Activated CD8-positive, alpha-beta memory T cell treated with anti-CD3 and anti-CD28 coated beads for 24 hours (primary cell): ENCODE results near the gene PTPRO.

ENCODE experiments used
- DNase-seq: peaks from one replicate; pipeline ENCODE4 v3.0.0-alpha.2; 2020

The PTPRO gene

DNA sequence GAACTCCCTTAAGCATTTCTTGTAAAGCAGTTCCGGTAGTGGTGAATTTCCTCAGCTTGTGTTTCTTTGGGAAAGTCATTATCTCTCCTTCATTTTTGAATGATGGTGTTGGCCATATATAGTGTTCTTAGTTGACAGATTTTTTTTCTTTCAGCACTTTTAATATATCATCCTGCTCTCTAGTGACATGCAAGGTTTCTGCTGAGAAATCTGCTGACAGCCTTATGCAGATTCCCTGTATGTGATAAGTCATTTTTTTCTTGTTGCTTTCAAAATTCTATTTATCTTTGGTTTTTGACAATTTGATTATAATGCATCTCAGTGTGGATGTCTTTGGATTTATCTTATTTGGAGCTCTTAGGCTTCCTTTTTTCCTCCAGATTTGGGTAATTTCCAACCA lies 135.7 kb downstream of the PTPRO start:
- DNase-seq, result no peak

GRCh38 chr12:15468911-15469310 lies 146.6 kb downstream of the PTPRO start:
- DNase-seq, result no peak

DNA sequence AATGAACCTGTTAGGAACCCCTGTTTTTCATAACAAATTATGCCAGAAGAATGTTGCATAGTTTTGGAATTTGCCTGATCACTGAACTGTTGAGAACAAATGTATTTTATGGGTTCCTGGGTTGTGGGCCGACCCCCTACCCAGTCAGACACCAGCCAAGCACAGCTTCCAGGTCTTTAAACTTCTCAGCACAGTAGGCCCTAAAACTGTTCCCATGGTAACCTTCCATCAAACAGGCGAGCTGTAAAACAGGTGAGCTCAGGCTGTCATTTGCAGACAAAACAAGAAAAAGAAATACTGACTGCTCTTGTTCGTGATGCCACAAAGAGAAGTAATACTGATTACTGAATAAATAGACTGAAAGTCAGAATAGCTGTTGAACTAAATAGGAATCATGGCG lies 147.0 kb downstream of the PTPRO start:
- DNase-seq, result no peak

DNA sequence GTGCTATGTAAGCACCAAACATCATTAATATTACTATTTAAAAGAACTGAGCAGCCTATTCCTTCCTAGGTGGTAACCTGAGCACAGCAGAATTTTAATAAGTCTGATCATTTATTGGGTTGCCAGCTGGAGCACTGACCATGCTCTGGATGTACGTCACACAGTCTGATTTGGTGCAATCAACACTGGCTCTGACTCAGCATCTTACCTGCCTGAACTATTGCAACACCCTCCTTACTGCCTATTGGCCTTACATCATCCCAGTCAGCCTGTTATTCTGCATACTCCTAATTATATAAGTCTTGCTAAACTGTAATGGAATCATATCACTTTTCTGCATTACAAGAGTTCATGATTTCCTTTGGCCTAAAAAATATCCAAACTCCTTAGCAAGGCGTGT lies 149.7 kb downstream of the PTPRO start:
- no peak for DNase-seq

GRCh38 chr12:15474766-15475165 lies 152.5 kb downstream of the PTPRO start:
- no peak for DNase-seq

DNA sequence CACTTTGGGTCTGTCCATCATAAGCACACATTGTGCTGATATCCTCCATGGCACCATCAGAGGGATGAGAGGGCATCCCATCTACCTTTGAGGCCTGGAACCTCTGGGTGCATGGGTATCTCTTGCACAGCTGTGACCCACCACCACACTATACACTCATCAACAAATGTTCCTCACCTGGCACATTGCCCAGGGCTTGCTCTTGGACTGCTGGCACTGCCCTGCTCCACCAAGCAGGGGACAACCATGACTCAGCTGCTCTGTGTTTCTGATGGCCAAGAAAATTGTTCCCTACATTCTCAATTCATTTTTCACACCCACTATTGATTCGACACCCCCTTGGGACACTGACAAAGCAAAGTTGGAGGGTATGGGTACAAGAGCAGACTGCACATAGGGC lies 155.5 kb downstream of the PTPRO start:
- DNase-seq, result no peak

DNA sequence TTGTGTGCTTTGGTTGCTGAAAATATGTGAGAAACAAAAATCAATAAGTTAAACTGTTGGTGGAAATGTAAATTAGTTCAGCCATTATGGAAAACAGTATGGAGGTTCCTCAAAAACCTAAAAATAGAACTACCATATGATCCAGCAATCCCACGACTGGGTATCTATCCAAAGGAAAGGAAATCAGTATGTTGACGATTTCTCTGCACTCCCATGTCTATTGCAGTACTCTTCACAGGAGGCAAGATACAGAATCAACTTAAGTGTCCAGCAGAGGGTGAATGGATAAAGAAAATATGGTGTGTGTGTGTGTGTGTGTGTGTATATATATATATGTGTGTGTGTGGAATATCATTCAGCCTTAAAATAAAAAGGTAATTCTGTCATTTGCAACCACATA lies 159.5 kb downstream of the PTPRO start:
- DNase-seq, result no peak

DNA sequence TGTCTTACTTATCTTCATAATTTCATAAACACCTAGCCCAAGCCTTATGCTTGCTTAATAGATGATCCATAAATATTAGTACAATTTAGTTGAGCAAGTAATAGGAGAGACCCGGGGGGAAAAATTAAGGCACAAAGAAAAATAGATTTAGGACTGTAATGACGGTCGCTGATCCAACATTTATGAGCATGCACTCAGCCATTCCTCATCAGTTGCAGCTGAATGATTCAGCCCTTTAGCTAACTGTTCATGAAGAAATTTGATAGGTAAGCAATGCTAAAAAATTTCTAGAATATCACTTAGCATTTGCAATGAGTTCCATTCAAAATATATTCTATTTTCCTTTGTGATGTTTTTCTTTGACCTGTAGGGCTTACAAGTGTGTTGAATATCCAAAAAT lies 163.2 kb downstream of the PTPRO start:
- DNase-seq, result no peak

GRCh38 chr12:15486859-15487258 lies 164.6 kb downstream of the PTPRO start:
- no peak for DNase-seq

- DNase-seq, result no peak
Measured at GRCh38 chr12:15488481-15488880, 166.2 kb downstream of the PTPRO start.

GRCh38 chr12:15494329-15495046 lies 172.2 kb downstream of the PTPRO start:
- DNase-seq, result no peak

DNA sequence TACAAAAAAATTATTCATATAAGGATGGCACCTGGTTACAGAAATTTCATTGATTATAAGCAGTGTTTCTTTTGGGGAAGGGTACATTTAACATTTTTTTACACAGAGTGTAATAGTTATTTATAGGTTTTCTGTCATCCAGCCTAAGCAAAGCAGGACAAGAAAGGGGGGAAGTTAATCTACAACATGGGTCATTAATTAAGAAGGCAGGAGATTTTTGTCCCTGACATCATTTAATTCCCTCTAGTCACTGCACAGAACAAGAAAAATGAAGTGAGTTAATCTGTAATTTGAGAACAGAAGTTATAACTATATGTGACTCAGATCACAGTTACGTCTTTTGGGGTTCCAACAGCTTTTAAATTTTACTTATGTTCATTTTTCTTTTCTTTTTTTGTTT lies 173.4 kb downstream of the PTPRO start:
- no peak for DNase-seq

DNA sequence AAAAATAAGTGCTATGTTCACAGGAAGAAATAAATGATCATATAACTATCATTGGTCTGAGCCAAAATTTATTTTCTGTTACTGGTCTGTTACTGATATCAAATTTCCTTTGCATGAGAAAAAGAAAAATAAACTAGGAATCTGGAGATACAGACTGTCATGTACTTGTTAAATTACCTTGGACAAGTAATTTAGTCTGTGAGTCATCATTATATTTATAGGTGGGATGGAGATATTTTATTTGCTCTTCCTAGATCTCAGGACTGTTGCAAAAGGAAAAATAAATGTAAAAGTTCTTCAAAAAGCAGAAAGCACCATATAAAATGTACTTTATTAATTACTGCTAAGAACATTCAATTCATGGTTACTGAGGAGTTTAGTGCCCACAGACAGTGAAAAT lies 174.4 kb downstream of the PTPRO start:
- no peak for DNase-seq

- no peak for DNase-seq
Measured at GRCh38 chr12:15497671-15498292, 175.5 kb downstream of the PTPRO start.

DNA sequence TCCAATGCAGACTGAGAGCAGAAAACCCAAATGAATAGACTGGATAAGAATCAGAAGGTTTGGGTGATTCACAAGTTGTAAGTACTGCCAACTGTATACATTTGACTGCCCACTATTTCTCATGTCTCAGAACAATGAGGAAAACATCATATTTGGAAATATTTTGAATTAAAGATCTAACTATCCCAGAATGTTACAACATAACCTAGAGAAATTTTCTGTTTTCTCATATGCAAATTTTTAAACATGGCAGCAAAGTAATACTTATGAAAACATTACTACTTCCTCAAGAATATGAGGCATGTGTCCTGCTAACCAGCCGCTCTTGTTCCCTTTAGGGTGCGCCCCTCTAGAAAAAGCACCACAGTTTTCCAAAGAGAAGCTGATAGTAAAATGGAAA lies 179.9 kb downstream of the PTPRO start:
- DNase-seq, result no peak

GRCh38 chr12:15505616-15506015 lies 183.3 kb downstream of the PTPRO start:
- no peak for DNase-seq

DNA sequence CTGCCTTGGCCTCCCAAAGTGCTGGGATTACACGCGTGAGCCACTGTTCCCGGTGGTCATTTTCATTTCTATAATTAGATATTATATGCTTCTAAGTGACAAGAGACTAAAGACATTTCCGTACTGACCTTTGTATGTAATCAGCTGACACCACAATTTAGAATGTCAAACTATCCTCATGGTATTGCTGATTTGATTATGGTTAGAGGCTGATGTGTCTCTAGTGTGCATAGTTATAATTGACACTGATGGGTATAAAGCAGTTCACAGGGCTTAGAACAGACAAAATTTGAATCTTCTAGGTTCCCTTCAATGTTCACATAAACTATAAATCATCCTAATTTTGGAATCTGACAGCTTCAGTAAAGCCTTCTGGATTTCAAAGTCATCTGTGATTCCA lies 192.7 kb downstream of the PTPRO start:
- no peak for DNase-seq

DNA sequence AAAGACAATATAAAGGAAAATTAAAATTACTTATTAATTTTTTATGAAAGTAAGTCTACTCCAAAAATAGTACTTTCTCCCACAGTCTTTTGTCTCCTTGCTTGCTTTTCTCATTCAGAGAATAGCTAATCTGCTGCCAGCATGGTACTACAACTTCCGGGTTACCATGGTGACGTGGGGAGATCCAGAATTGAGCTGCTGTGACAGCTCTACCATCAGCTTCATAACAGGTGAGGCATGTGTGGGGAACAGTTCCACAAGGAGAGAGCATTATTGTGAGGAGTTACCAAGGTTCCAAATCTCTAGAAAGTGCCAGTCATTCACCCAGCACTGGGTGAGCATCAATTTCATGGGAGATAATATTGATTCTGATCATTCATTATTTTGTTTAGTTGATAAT lies 197.8 kb downstream of the PTPRO start:
- DNase-seq, result no peak

DNA sequence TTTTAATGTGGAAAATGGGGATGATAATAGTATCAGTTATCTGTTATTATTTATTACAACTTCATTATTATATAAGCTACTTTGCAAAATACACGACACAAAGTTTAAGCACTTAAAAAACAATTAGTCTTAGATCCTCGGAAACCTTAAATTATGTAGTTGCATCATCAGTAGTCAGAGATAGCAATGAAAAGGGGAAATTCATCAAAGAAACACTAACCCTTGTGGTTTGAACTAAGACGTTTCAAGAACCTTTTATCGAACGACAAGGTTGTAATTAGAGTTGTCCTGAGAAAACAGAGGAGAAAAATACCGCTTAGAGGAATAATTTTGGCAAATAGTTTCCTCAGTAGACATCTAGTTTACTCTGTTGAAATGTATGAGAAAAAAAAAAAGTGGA lies 198.5 kb downstream of the PTPRO start:
- DNase-seq, result no peak

DNA sequence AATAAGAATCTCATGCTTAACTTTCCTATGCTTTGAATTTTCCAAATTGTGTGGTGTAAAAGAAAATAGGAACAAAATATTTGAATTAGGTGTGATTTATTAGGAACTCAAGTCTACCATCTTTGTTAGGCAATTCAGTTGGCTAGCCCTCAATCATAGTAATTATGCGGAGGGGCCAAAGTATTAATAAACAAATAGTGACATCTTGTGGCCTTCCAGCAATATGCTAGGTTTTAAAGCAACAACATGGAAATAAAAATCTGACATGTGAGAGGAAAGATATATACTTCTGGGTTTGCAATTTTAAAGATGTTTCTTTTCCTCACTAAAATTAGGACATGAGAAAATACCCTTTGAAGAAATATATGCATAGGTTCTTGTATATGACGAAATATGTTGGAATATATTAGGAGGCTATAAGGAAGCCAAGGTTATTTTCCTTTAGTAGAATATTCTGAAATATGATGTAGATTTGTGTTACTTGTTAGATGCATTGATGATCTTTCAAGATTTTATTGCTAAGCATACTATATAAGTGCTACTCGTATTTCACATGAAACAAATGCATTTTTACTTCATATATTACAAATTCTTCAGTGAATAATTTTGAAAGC lies 200.4 kb downstream of the PTPRO start:
- no peak for DNase-seq

DNA sequence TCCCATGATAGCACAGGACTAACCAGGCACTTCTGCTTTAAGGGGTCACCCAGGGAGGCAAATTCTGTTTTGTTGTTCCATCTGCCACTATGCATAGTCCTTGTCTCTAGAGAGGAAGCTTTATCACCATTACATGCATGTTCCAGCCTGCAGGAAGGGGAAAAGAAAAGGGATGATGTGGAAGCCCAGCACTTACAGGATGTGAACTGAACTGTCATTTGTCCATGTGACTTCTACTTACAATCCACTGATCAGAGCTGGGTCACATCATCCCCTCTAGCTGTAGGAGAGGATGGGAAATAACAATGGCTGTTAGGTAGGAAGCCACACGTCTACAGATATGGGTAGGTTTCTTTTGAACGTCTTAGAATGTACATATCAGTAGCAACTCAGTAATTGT lies 203.1 kb downstream of the PTPRO start:
- no peak for DNase-seq

DNA sequence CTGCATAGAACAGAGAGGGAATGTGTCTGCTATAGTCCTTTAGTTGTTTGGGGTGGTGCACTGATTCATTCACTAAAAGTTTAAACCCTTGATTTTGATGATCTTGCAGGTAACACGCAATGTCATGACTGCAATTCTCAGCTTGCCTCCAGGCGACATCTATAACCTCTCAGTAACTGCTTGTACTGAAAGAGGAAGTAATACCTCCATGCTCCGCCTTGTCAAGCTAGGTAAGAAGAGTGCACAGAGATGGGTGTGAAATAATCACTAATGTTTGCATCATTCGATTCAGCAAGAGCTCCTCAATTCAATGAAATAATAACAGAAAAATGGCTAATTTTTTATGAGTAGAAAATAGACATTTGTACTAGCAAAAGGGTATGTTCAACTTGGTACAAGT lies 203.7 kb downstream of the PTPRO start:
- DNase-seq, result no peak

DNA sequence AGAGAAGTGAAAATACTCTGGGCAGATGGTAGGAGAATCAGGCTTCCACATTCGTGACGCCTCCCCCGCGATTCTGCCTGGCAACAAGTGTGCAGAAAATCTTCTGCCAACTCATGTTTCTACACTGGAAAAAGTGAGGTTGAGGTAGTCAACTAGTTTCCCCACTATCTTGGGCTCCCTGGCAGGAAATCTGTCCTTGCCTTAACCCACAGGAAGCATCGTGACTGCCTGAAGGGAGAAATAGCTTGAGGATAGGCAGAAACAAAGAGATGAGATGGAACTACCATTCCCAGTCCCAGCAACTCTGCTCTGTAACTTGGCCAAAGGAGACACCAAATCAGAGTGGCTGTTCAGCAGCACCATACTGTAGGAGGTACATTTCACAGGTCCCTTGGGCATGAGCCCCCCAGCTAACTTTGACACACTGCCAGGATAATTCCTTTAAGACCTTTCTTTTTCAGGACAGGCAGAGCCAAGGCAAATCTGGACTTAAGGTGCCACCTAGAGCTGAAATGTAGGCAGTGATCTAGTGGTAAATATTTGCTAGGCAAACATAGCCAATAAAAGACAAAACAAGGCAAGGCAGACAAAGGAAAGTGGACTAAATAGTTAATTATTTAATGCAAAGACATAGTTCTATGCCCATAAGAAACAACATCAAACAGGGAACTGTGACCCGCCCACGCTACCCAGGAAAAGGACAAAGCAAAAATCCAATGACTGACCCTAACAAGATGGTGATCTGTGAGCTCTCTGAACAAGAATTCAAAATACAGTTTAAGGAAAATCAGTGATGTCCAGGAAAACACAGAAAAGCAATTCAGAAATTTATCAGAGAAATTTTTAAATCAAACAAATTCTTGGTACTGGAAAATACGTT lies 205.1 kb downstream of the PTPRO start:
- no peak for DNase-seq

GRCh38 chr12:15528666-15529065 lies 206.4 kb downstream of the PTPRO start:
- DNase-seq, result no peak
